EL (cell line): ENCODE results near the gene ZNF30.
"Not testable (repeated sequence)": the region's sequence is repeated elsewhere in the genome, so short reads cannot be mapped to it uniquely, and the experiment has no call there.

ENCODE experiments used
- DNase-seq: peaks from one replicate; pipeline ENCODE4 v3.0.0-alpha.2; 2016

ZNF30 gene

GRCh38 chr19:34926685-34927375 lies at the start of gene ZNF30:
TSS of gene ZNF30 (plus strand) at chr19:34926903. CDS start at chr19:34929948, 3,045 bp downstream.
- peak; percentile 88 for DNase-seq

- no peak for DNase-seq
Measured at GRCh38 chr19:34879563-34879962, 47.1 kb upstream of the ZNF30 start.

GRCh38 chr19:34880034-34880433 lies 46.7 kb upstream of the ZNF30 start:
- no peak for DNase-seq

GRCh38 chr19:34881982-34882381 lies 44.7 kb upstream of the ZNF30 start:
- DNase-seq = peak; percentile 11

GRCh38 chr19:34888091-34888490 lies 38.6 kb upstream of the ZNF30 start:
- no peak for DNase-seq

- no peak for DNase-seq
Measured at GRCh38 chr19:34900245-34900644, 26.5 kb upstream of the ZNF30 start.

DNA sequence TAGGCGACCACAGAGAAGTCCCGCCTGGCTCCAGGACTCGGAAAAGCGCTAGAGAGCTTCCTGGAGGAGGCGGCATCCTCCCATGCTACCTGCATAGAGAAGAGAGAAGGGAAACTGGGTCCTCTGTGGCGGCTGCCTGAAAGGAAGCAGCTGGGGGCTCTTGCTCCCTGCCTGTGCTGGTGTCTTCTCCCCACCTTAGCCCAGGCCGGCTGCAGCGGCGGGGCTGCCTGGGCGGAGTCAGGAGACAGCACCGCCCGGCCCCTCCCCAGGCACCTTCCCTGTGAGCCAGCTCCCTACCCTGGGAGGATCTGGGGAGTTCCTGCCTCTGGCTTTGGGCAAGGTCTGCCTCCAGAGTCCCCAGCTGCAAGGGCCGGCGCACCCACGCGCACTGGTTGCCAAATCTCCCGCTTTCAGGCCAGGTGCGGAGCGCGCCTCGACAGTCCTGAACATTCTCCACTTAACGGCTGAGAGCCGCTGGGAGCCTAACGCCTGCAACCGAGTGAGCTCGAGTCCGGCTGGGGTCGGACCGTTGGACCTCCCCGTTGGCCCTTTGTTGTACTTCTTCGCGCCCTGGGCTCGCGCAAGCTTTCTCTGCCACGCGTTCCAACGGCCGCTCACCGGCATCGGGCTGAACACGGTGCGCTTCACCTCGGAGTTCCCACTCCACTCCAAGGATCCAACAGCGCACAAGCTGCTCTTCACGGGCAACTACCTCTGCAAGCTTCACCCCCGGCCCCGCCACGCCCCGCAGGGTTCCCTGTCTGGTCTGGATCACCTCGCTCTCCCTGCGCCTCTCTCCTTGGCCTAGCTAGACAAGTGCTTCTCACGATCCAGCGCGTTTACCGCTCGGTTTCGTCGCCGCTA lies 21.8 kb upstream of the ZNF30 start:
- no peak for DNase-seq

DNA sequence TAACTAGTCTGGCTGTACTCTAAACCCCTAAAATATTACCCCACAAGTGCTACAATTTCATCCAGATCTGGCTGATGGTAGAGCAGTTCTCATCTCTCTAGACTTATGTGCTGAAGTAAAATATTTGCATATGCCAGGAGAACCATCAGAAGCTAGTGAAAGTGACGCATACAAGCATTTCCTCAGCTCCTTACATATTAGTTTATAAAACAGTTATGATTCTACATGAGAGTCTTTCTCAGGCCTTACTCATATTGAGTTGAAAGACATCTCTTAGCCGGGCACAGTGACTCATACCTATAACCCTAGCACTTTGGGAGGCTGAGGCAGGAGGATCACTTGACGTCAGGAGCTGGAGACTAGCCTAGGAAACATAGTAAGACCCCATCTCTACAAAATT lies 15.9 kb upstream of the ZNF30 start:
- DNase-seq = no peak

GRCh38 chr19:34917144-34917543 lies 9.6 kb upstream of the ZNF30 start:
- DNase-seq = not testable (repeated sequence)

DNA sequence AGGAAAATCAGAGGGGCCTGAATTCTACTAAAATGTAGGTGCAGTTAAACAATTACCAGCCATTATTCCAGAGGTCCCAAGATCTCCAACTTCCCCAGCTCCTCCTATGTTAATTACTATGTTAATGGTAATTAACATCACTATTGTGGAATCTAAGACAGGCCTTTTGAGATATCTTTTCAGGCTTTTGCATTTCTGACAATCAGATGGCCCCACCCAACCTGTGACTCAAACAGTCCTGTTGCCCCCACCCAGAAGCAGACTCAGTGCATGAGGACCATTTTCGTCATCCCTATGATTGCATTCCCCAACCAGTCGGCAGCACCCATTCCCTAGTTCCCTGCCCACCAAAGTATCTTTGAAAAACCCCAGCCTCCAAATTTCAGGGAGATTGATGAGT lies 8.5 kb upstream of the ZNF30 start:
- DNase-seq = no peak

- DNase-seq = not testable (repeated sequence)
Measured at GRCh38 chr19:34920090-34920786, 6.5 kb upstream of the ZNF30 start.

GRCh38 chr19:34925278-34925855 lies 1.3 kb upstream of the ZNF30 start:
- no peak for DNase-seq

- no peak for DNase-seq
Measured at GRCh38 chr19:34926361-34926684, 380 bp upstream of the ZNF30 start.

DNA sequence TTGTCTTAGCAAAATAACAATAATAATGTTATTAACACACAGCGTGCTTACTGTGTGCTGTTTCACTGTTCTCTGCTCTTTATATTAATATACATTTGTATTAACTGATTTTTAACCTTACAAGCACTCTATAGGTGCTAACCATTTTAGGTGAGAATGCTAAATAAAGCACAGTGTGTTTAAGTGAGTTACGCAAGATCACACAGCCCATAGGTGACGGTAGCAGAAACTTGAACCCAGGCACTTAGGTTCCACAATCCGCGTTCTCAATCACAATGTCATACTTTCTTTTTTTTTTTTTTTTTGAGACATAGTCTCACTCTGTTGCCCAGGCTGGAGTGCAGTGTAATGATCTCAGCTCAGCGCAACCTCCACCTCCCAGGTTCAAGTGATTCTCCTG lies 5.8 kb downstream of the ZNF30 start:
- no peak for DNase-seq

GRCh38 chr19:34936184-34936583 lies 9.5 kb downstream of the ZNF30 start:
- no peak for DNase-seq

- no peak for DNase-seq
Measured at GRCh38 chr19:34938886-34939285, 12.2 kb downstream of the ZNF30 start.

DNA sequence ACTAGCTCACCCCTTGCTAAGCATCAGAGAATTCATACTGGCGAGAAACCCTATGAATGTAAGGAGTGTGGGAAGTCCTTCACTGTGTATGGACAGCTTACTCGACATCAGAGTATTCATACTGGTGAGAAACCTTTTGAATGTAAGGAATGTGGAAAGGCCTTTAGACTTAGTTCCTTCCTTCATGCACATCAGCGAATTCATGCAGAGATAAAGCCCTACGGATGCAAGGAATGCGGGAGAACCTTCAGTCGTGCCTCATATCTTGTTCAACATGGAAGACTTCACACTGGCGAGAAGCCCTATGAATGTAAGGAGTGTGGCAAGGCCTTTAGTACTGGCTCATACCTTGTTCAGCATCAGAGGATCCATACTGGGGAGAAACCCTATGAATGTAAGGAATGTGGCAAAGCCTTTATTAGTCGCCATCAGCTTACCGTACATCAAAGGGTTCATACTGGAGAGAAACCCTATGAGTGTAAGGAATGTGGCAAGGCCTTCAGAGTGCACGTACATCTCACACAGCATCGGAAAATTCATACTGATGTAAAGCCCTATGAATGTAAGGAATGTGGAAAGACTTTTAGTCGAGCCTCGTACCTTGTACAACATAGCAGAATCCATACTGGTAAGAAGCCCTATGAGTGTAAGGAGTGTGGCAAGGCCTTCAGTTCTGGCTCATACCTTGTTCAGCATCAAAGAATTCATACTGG lies 17.3 kb downstream of the ZNF30 start:
- DNase-seq = no peak

GRCh38 chr19:34953092-34953491 lies 26.4 kb downstream of the ZNF30 start:
- DNase-seq = no peak

- no peak for DNase-seq
Measured at GRCh38 chr19:34957830-34958751, 31.4 kb downstream of the ZNF30 start.

DNA sequence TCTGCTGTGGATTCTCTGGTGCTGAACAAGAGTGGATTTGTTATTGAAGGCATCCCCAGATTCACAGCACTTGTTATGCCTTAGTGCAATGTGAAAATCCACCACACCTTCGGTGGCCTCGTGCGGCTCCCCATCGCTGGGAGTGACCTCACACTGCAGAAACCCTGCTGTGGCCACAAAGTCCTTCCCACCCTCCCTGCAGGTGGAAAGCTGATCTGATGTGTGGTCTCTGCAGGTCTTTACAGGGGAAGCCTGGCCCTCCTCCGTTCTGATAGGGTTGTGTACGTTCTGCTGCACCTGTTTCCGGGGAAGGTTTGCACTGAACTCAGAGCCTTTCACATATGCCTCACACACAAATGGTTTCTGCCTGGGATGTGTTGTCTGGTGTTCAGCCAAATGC lies 32.3 kb downstream of the ZNF30 start:
- DNase-seq = no peak

- peak; percentile 91 for DNase-seq
Measured at GRCh38 chr19:34960103-34960805, 33.6 kb downstream of the ZNF30 start.
